NB4 (cell line): ENCODE measurements around the gene UBR1.

Experiments used
- DNase-seq: peaks from one replicate; pipeline ENCODE4 v3.0.0; 2010; ENCODE audit warnings: low read depth
- H3K4me3 ChIP-seq: one replicate; pipeline ENCODE4 v1.5.1; 2011; ENCODE audit warnings: mild to moderate bottlenecking, low read depth, low read length, moderate library complexity
- CTCF ChIP-seq: IDR thresholded peaks from one replicate; pipeline ENCODE4 v1.5.1; 2012; ENCODE audit warnings: low read depth, low read length
- MAX ChIP-seq: IDR thresholded peaks from 2 replicates; pipeline ENCODE4 v1.6.1; 2011; ENCODE audit warnings: low read depth, low read length
- MYC ChIP-seq: IDR thresholded peaks from 2 replicates; pipeline ENCODE4 v1.6.1; 2011; ENCODE audit warnings: low read depth, low read length
- POLR2A ChIP-seq: IDR thresholded peaks from 2 replicates; pipeline ENCODE4 v1.6.1; 2011; ENCODE audit warnings: mild to moderate bottlenecking; ENCODE audit not compliant: insufficient read length; ENCODE audit errors: extremely low read depth

Gene UBR1

GRCh38 chr15:42931702-42932486 is 173.9 kb downstream of the UBR1 start:
- DNase-seq, result no peak
- no peak for TF ChIP-seq CTCF
- TF ChIP-seq MAX, result no peak
- no peak for TF ChIP-seq MYC
- TF ChIP-seq POLR2A, result no peak
- no peak overlapping the region for H3K4me3 ChIP-seq

- no peak for TF ChIP-seq MYC
- no peak for DNase-seq
- no peak overlapping the region for H3K4me3 ChIP-seq
Measured at GRCh38 chr15:42929306-42929848, 176.5 kb downstream of the UBR1 start.

GRCh38 chr15:42921342-42921731 is 184.5 kb downstream of the UBR1 start:
- peak overlapping the region; percentile 45 for H3K4me3 ChIP-seq
- TF ChIP-seq POLR2A, result no peak
- no peak for TF ChIP-seq MYC
- no peak for TF ChIP-seq CTCF
- no peak for TF ChIP-seq MAX
- DNase-seq, result no peak

GRCh38 chr15:42920519-42921341 is 185.1 kb downstream of the UBR1 start, which contains the start of gene TTBK2:
TSS of gene TTBK2 (minus strand) at chr15:42920778. CDS start at chr15:42878617, 42,161 bp downstream.
- H3K4me3 ChIP-seq, result peak within 1 kb of the TSS; percentile 79
- TF ChIP-seq MAX (peak; percentile 46), POLR2A (peak; percentile 80), CTCF (no peak)
- peak; percentile 99 for DNase-seq

- peak; percentile 70 for DNase-seq
- peak overlapping the region; percentile 79 for H3K4me3 ChIP-seq
- no peak for TF ChIP-seq MYC
- TF ChIP-seq MAX, result peak; percentile 29; the same call in 1 of the 2 replicates
Measured at GRCh38 chr15:42919799-42920518, 185.9 kb downstream of the UBR1 start.

- H3K4me3 ChIP-seq, result peak overlapping the region; percentile 79
- TF ChIP-seq MYC (no peak), CTCF (no peak), POLR2A (no peak), MAX (no peak)
- DNase-seq, result no peak
Measured at GRCh38 chr15:42919308-42919707, 186.5 kb downstream of the UBR1 start.
